Measurements from ENCODE around the gene WDR82. TPM values are rescaled to one million over a fixed set of nuclear protein-coding genes. Genes with fewer than 3 reads are reported as not detected.
A peak's percentile ranks its signal among the peaks of the same experiment; 100 is the strongest.

The WDR82 gene
- total RNA-seq, 4 donors from 2014 or later, result 42.9 to 56.9 (median 51.4) TPM

GRCh38 chr3:52221563-52222318 is 56.7 kb downstream of the WDR82 start:
- TF ChIP-seq CTCF (IDR thresholded peaks at IDR 0.05), result no peak
- DNase-seq (ENCODE audit: low spot score) (no peak), ATAC-seq (ENCODE audit: low FRiP score) (no peak)

- no peak for TF ChIP-seq CTCF (IDR thresholded peaks at IDR 0.05)
- DNase-seq (ENCODE audit: low spot score) (no peak), ATAC-seq (ENCODE audit: low FRiP score) (no peak)
Observed at GRCh38 chr3:52221141-52221562, 57.3 kb downstream of the WDR82 start.

- DNase-seq (ENCODE audit: low spot score), result peak; percentile 89
- ATAC-seq (ENCODE audit: low FRiP score), result peak; percentile 57
- TF ChIP-seq CTCF (IDR thresholded peaks at IDR 0.05), result peak in 1 of 3 donors; percentile 92
Observed at GRCh38 chr3:52220380-52221026, 57.9 kb downstream of the WDR82 start.

DNA sequence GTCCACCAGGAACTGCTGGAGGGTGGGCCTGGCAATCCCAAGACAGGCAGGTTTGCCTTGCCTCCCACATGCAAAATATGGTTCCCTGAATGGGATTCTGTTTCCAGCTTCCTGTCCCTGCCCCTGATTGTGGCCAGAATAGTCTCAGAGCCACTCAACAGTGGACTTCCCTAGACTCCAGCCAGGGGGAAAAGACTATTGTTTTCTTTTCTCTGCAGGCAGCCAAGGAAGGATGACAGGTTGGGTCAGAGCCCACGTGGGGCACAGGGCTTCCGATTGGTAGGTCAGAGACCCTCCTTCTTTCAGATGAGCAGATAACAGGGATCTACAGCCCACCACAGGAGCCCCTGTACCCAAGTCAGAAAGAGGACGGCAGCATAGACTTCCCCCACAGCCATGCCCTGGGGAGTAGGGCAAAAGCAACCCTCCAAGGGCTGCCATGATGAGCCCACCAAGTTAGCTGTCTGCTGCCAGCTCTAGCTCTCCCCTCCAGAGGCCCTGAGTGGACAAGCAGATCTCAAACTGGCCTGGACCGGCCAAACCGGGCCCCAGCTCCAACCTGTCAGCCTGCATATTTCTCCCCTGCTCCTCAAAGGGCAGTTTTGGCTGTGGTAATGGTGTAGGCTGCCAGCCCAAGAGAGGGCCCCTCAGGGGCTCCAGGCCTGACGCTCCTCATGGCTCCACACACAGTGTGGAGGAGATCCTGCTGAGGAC is 59.4 kb downstream of the WDR82 start:
- no peak for ATAC-seq (ENCODE audit: low FRiP score)
- no peak for TF ChIP-seq CTCF (IDR thresholded peaks at IDR 0.05)
- DNase-seq (ENCODE audit: low spot score), result no peak

- no peak for DNase-seq (ENCODE audit: low spot score)
- TF ChIP-seq CTCF (IDR thresholded peaks at IDR 0.05), result no peak
Observed at GRCh38 chr3:52218454-52218853, 60.0 kb downstream of the WDR82 start.

GRCh38 chr3:52218026-52218425 is 60.4 kb downstream of the WDR82 start:
- DNase-seq (ENCODE audit: low spot score) (no peak), ATAC-seq (ENCODE audit: low FRiP score) (no peak)
- TF ChIP-seq CTCF (IDR thresholded peaks at IDR 0.05), result no peak

More at GRCh38 chr3:52218454-52218853, 60.0 kb downstream of the WDR82 start:
- no peak for ATAC-seq (ENCODE audit: low FRiP score)
